SJCRH30 (cell line): ENCODE measurements around the gene RGMA. TPM values are rescaled to one million over a fixed set of nuclear protein-coding genes. Genes with fewer than 3 reads are reported as not detected.

Source experiments
- DNase-seq, 2 experiments: peaks; one replicate each; pipeline ENCODE4 v3.0.0-alpha.2; 2015 to 2020
- H3K27ac ChIP-seq: fragments of 250-450 bp; sonication (Bioruptor Pico); 2 replicates; pipeline ENCODE4 v1.5.1; 2020; ENCODE audit warnings: mild to moderate bottlenecking, moderate library complexity
- H3K27me3 ChIP-seq: fragments of 250-450 bp; sonication (Bioruptor Pico); 2 replicates; pipeline ENCODE4 v1.5.1; 2020; ENCODE audit warnings: mild to moderate bottlenecking, moderate library complexity
- H3K36me3 ChIP-seq: fragments of 250-450 bp; sonication (Bioruptor Pico); 2 replicates; pipeline ENCODE4 v1.5.1; 2020; ENCODE audit warnings: mild to moderate bottlenecking, moderate library complexity
- H3K4me1 ChIP-seq: fragments of 250-450 bp; sonication (Bioruptor Pico); 2 replicates; pipeline ENCODE4 v1.5.1; 2020; ENCODE audit warnings: mild to moderate bottlenecking, moderate library complexity
- H3K4me3 ChIP-seq: fragments of 250-450 bp; sonication (Bioruptor Pico); 2 replicates; pipeline ENCODE4 v1.5.1; 2020; ENCODE audit warnings: mild to moderate bottlenecking, moderate library complexity
- H3K9me3 ChIP-seq: fragments of 250-450 bp; sonication (Bioruptor Pico); replicated peaks from 2 replicates; pipeline ENCODE4 v1.5.1; 2020; ENCODE audit warnings: mild to moderate bottlenecking, moderate library complexity
- total RNA-seq: library from RNA; depleted of rRNA; stranded (reverse); fragments of >200 nt; shearing (Covaris generic); gene quantifications from 2 replicates; pipeline ENCODE4 v1.2.3, GENCODE V29; 2014; rRNA removed

The RGMA gene, protein sequence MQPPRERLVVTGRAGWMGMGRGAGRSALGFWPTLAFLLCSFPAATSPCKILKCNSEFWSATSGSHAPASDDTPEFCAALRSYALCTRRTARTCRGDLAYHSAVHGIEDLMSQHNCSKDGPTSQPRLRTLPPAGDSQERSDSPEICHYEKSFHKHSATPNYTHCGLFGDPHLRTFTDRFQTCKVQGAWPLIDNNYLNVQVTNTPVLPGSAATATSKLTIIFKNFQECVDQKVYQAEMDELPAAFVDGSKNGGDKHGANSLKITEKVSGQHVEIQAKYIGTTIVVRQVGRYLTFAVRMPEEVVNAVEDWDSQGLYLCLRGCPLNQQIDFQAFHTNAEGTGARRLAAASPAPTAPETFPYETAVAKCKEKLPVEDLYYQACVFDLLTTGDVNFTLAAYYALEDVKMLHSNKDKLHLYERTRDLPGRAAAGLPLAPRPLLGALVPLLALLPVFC
- 52.5 and 52.7 TPM in 2 replicates for total RNA-seq

DNA sequence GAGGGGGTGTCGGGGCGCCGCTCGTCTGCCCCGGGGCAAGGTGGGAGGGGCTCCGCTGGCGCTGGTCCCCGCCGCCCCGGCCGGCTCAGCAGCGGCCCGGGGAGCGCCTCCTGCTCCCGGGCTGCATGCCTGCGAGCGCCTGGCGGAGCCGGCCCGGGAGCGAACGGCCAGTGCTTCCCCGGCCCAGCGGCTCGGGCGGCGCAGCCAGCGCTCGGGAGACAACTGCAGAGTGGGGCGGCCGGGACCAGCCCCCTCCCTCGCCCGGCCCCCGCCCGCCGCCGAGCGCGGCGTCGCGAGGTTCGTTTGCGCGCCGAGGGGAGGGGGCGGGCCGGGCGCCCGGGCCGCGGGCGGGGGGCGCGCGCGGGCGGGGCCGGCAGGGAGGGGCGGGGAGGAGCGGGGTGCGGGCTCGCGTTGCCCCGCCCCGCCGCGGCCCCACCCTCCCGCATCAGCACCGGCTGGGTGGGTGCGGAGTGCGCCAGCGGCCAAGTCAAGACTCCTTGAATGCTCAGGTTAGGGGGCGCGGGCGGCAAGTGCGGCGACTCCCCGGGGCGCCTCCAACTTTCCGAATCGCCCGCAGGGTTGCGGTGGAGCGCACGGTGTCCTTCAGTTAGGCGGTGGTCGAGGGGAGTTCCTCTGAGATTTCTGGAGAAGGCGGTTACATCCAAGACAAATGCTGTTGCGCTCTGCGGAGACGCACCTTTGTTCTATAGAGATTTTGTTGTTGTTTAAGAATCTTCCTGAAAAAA is at the start of gene RGMA:
RGMA (minus strand) TSS at position 231 of the 746 bp plus-strand sequence. CDS start 279 bp downstream, outside the sequence.
- DNase-seq, result peak in 1 of 2 experiments; percentile 66
- peaks cover 7% of the 10 kb centered on the region; the same call in 1 of the 2 replicates for H3K4me1 ChIP-seq

DNA sequence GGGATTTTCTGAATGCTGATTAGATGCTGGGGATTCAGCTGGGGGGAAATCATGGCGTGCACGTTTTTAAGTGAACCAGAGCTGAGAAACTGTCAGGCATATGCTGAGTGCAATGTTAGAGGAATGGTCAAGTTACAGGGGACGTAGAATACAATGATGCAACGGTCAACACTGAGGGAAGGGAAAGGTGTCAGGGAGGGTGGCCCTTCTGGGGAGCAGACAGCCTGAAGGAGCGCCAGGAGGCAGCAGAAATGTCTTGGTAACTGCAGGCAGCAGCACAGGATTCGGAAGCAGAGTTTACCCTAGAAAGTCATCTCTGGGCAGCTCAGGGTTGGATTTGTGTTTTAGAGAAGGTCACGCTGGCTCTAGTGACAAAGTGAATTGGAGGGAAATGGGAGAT is 47.6 kb upstream of the RGMA start:
- no peaks in the 10 kb centered on the region for H3K36me3 ChIP-seq
- no peak for DNase-seq
- H3K9me3 ChIP-seq, result no peaks in the 10 kb centered on the region; the same call in 1 of the 2 replicates
- H3K27me3 ChIP-seq, result no peaks in the 10 kb centered on the region
- H3K4me3 ChIP-seq, result no peak overlapping the region
- H3K27ac ChIP-seq, result no peak overlapping the region
- H3K4me1 ChIP-seq, result peaks cover 21% of the 10 kb centered on the region

More for the DNA sequence above, at the start of gene RGMA:
- H3K36me3 ChIP-seq, result peaks cover 16% of the 10 kb centered on the region
- H3K9me3 ChIP-seq, result no peaks in the 10 kb centered on the region
- H3K4me3 ChIP-seq, result peak within 1 kb of the TSS; percentile 70
- no peaks in the 10 kb centered on the region for H3K27me3 ChIP-seq
- peak within 1 kb of the TSS; percentile 80 for H3K27ac ChIP-seq

DNA sequence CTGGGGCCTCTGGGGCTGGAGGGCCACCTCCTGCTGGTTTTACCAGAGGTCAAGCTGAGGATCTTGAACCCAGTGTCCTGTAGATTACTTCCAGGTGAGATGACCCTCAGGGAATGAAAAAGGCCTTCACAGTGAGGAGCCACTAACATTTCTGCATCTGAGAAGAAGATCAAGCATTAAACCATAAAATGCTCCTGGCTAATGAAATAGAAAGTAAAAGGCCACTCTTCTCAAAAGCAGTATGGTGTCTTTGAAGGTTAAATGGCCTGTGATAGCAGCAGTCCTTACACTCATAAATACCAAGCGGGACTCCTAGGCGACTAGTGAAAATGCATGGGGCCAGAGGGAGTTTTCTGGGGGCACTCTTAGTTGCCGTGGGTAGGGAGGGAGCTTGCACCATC is 47.0 kb upstream of the RGMA start:
- no peak for DNase-seq
- Histone ChIP-seq H3K4me3 (no peak overlapping the region), H3K36me3 (no peaks in the 10 kb centered on the region), H3K9me3 (no peaks in the 10 kb centered on the region; the same call in 1 of the 2 replicates), H3K27me3 (no peaks in the 10 kb centered on the region), H3K27ac (no peak overlapping the region), H3K4me1 (peaks cover 24% of the 10 kb centered on the region)

DNA sequence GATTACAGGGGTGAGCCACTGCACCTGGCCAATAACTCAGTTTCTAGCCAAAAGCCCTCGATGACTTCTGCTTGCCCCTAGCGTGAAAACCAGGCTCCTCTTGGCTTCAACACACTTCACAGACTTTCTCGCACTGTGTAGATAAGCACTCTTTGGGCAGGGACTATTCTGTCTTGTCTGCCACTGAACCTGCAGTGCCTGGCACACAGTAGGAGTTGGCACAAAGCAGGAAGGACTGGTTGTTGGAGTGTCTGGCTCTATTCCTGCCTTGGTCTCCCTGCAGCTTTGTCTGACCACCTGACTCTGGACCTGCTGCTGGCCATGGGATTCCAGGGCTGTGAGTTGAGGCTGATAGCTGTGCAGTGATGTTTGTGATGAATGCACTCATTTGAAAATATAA is 46.4 kb upstream of the RGMA start:
- no peaks in the 10 kb centered on the region; the same call in 1 of the 2 replicates for H3K9me3 ChIP-seq
- H3K4me3 ChIP-seq, result no peak overlapping the region
- no peaks in the 10 kb centered on the region for H3K36me3 ChIP-seq
- peaks cover 29% of the 10 kb centered on the region for H3K4me1 ChIP-seq
- H3K27me3 ChIP-seq, result no peaks in the 10 kb centered on the region
- H3K27ac ChIP-seq, result no peak overlapping the region
- no peak for DNase-seq

DNA sequence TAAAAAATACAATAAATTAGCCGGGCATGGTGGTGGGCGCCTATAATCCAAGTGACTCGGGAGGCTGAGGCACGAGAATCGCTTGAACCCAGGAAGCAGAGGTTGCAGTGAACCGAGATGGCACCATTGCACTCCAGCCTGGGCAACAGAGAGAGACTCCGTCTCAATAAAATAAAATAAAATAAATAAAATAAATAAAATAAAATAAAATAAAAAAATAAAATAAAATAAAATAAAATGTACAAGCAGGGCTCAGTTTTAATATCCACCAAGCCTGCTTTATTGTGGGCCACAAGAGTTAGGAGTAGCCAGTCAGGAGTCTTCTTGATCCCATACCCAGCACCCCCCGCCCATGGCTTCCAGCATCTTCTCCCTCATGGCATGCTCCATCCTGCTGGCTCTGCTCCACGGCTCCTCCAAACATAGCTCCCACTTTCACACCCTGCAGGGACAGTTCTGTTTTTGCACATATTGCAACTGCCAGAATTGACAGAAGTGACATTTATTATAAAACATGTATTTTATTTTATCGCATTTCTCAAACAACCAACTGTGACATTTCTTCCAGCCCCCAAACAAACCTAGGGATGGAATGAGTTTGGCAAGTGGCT is 42.6 kb upstream of the RGMA start:
- no peak for DNase-seq
- Histone ChIP-seq H3K9me3 (no peaks in the 10 kb centered on the region), H3K27ac (no peak overlapping the region; the same call in 1 of the 2 replicates), H3K27me3 (no peaks in the 10 kb centered on the region), H3K4me3 (no peak overlapping the region), H3K36me3 (no peaks in the 10 kb centered on the region), H3K4me1 (peaks cover 18% of the 10 kb centered on the region; the same call in 1 of the 2 replicates)

DNA sequence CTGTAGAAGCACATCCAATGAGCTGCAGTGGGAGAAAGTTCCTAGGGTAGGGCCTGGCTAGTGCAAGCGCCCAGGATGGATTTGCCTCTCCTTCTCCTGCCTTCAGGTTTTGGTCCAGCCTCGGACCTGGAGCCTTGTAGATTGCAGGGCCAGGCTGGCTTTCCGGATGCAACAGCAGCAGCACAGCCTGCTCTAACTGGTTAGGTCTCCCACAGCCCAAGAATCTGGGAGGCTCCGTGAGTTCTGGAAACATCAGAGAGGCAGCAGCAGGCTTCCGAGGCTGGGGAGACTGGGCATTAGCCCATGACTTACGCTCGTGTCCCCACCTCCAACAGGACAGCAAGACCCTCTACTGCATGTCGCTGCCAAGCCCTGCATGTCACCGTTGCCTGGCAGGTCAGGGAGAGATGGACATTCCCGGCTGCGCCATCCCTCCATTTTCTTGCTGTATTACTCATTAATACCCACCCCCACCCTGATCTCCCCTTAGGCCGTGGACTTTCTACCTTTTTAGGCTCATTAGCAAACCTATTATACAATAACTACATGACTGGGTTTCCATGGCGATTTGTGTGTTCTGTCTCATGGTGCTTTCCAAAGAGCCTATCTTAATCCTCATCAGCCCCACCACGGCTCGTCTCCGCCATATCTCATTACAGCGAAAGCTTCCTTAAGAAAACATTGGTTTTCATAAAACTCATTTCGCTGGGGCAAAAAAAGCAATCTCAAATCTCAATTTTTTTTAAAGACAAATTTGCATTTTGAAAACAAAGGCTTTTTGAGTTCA is 40.9 kb upstream of the RGMA start:
- peaks cover 20% of the 10 kb centered on the region; the same call in 1 of the 2 replicates for H3K4me1 ChIP-seq
- H3K27me3 ChIP-seq, result no peaks in the 10 kb centered on the region
- DNase-seq, result peak; percentile 47 to 60
- H3K9me3 ChIP-seq, result no peaks in the 10 kb centered on the region
- H3K36me3 ChIP-seq, result no peaks in the 10 kb centered on the region
- H3K27ac ChIP-seq, result peak overlapping the region; percentile 50
- peak overlapping the region; percentile 43 for H3K4me3 ChIP-seq

DNA sequence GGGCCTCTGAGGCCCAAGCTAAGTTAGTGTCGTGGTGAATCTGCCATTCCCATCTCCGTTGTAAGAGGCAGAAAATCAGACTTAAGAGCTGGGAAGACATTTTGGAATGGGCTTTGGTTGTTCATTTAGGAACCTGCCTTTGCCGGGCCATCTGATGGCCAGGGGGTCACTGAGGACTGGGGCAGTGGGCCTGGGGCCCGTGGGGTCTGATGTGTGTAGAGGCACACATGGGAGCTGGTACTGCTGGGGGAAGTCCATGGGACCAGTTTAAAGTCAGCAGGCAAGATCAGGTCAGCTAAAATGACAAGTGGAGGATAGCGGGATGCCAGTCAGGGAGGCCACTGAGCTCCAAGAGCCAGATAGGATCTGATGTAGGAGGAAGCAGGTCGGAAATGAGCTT is 38.3 kb upstream of the RGMA start:
- Histone ChIP-seq H3K4me1 (peaks cover 20% of the 10 kb centered on the region; the same call in 1 of the 2 replicates), H3K36me3 (no peaks in the 10 kb centered on the region), H3K4me3 (no peak overlapping the region), H3K27ac (no peak overlapping the region), H3K9me3 (no peaks in the 10 kb centered on the region), H3K27me3 (no peaks in the 10 kb centered on the region)
- DNase-seq, result no peak

DNA sequence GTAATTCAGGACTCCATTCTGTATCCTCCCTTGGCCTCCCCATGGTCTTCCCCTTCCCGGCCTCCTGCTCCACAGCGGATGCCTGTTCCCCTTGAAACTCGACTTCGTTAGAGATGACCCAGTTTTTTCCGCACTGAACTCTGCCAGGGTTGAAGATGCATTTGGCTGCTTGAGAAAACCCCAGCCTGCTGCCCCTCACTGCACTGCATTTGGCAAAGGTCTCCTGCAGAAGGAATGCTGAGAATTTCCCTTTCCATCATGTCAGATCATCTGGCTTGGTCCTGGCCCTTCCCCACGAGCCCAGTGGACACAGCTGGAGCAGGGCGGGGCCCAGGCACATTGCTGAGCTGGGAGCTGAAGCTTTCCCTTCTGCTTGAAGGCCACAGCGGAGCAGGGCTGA is 37.6 kb upstream of the RGMA start:
- no peaks in the 10 kb centered on the region for H3K9me3 ChIP-seq
- no peak overlapping the region for H3K27ac ChIP-seq
- H3K27me3 ChIP-seq, result no peaks in the 10 kb centered on the region
- H3K36me3 ChIP-seq, result no peaks in the 10 kb centered on the region
- DNase-seq, result peak in 1 of 2 experiments; percentile 38
- H3K4me3 ChIP-seq, result no peak overlapping the region
- H3K4me1 ChIP-seq, result peaks cover 20% of the 10 kb centered on the region; the same call in 1 of the 2 replicates

DNA sequence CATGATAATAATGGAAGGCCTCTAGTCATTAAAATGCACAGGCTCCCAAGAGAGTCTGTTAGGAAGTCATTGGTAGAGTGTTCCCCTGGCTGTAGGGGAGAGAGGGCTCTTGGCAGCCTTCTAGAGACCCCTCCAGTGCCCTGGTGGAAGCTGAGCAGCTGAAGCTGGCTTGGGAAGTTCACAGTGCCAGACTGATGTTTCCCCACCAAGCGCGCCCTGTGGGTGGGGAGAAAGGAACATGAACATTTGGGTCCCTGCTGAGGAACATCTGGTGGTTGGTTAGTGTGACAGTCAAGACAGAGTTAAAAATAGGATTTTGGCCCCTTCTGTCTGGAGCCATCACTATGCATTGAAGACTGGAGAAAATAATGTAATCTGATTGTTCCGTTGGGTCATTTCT is 37.1 kb upstream of the RGMA start:
- H3K4me1 ChIP-seq, result peaks cover 18% of the 10 kb centered on the region; the same call in 1 of the 2 replicates
- H3K4me3 ChIP-seq, result no peak overlapping the region
- DNase-seq, result no peak
- H3K27ac ChIP-seq, result no peak overlapping the region
- H3K9me3 ChIP-seq, result no peaks in the 10 kb centered on the region
- H3K36me3 ChIP-seq, result no peaks in the 10 kb centered on the region
- H3K27me3 ChIP-seq, result no peaks in the 10 kb centered on the region

DNA sequence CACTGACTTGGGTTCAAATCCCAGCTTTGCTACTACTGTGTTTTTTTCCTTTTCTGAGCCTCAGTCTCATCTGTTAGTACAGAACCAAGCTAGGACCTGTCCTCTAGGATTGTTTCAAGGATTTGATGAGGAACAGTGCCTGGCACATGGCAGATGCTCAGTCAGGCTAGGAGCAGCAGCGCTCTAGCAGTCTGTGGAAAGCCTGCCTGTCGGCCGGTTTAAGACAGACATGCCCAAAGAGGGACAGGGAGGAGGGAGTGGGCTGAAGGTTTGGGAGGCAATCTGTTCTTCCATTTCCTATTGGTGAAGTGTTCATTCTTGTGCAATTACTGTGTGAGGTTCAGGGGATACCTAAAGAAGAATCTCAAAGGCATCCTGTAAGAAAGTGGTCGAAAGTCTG is 35.1 kb upstream of the RGMA start:
- Histone ChIP-seq H3K4me3 (no peak overlapping the region), H3K9me3 (no peaks in the 10 kb centered on the region), H3K36me3 (no peaks in the 10 kb centered on the region), H3K27ac (no peak overlapping the region), H3K4me1 (peaks cover 4% of the 10 kb centered on the region; the same call in 1 of the 2 replicates), H3K27me3 (no peaks in the 10 kb centered on the region)
- DNase-seq, result no peak

DNA sequence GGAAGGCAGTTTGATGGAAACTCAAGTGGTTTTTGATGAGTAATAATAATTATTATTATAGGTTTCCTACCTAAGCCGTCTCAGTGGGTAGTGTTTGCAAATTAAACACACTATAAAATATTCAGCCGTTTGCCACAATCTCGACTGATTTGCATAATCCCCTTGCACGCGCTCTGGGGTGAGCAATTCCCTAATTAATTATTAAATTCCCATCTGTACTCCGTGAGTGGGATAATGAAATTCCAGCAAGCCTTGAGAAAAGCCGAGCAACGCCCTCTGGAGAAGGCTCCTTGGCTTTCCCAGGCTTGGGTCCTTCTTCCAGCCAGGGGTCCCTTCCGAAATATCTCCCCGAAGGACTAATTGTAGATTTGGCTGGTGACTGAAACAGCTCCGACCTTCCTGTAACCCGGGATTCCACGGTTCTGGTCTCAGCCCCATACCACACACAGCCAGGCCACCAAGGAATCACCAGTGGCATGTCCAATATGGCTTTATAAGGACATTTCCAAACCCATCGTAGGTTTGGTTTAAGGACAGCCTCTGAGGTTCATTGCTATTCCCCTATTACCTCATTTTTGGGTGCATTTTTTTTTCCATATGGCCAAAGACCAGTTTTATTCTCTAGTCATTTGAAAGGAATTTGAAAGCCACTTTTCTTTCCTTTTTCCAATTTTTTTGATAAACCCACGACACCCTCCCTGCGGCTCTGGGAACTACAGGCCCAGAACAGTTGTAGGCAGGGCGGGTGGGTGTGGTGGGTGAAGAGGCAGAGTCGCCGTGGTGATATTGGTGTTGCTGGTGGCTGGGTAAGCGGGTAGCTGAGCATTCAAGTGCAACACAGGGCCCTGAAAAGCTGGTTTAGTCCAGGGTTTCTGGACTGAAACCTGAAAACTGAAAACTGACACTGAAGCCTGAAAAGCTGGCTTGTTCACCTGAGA is 33.2 kb upstream of the RGMA start:
- H3K27me3 ChIP-seq, result no peaks in the 10 kb centered on the region
- H3K36me3 ChIP-seq, result no peaks in the 10 kb centered on the region
- H3K4me3 ChIP-seq, result no peak overlapping the region
- no peak for DNase-seq
- no peaks in the 10 kb centered on the region for H3K9me3 ChIP-seq
- H3K27ac ChIP-seq, result no peak overlapping the region
- peaks cover 4% of the 10 kb centered on the region; the same call in 1 of the 2 replicates for H3K4me1 ChIP-seq

DNA sequence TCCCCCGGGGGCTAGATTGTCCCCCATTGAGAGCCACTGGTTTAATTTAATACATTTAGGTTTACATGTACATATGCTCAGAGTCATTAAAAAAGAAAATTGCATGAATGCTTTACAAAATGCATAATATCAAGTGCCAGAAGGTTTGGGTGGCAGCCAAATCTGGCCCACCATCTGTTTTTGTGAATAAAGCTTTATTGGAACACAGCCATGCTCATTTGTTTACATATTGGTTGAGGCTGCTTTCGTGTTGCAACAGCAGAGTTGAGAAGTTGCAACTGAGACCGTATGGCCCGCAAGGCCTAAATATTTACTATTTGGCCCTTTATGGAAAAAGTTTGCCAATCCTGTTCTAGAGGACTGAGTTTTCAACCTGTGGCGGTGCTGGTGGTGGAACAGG is 32.1 kb upstream of the RGMA start:
- DNase-seq, result peak in 1 of 2 experiments; percentile 45
- no peaks in the 10 kb centered on the region for H3K9me3 ChIP-seq
- no peak overlapping the region for H3K4me3 ChIP-seq
- no peak overlapping the region for H3K27ac ChIP-seq
- H3K4me1 ChIP-seq, result no peaks in the 10 kb centered on the region; the same call in 1 of the 2 replicates
- H3K27me3 ChIP-seq, result no peaks in the 10 kb centered on the region
- H3K36me3 ChIP-seq, result no peaks in the 10 kb centered on the region

DNA sequence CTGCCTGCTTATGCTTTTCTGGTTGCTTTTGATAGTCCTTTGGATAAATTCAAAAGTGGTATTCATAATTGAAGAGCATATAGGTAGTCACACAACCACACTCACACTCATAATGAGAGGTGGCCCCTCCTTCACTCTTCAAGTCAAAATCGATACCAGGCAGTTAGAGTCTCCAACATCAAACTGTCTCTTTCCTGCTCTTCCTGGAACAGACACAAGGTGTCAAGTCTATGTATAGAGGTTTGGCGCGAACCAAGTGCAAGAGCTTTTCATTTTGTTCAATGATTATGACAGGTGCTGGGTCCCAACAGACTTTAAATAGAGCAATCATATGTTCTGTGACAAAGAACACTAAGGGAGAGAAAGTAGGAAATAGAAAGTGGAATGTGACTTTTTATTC is 29.9 kb upstream of the RGMA start:
- H3K9me3 ChIP-seq, result no peaks in the 10 kb centered on the region
- H3K4me3 ChIP-seq, result no peak overlapping the region
- no peak for DNase-seq
- H3K36me3 ChIP-seq, result no peaks in the 10 kb centered on the region
- no peak overlapping the region for H3K27ac ChIP-seq
- H3K4me1 ChIP-seq, result no peaks in the 10 kb centered on the region
- H3K27me3 ChIP-seq, result no peaks in the 10 kb centered on the region
